HG02642 (cell line): Measurements from ENCODE around the gene UGT1A6.

Source experiments
- ATAC-seq: cut with Tn5 transposase; IDR thresholded peaks from one replicate; pipeline ENCODE4 v1.9.1; 2021; ENCODE audit warnings: mild to moderate bottlenecking; ENCODE audit not compliant: unreplicated experiment, poor library complexity

UGT1A6 gene

GRCh38 chr2:233815861-233816260 is 123.2 kb downstream of the UGT1A6 start:
- ATAC-seq, result no peak

- no peak for ATAC-seq
Observed at GRCh38 chr2:233816334-233816733, 123.6 kb downstream of the UGT1A6 start.

- ATAC-seq, result no peak
Observed at GRCh38 chr2:233816771-233817170, 124.1 kb downstream of the UGT1A6 start.

GRCh38 chr2:233817361-233817911 is 124.7 kb downstream of the UGT1A6 start:
- no peak for ATAC-seq

- no peak for ATAC-seq
Observed at GRCh38 chr2:233817995-233818638, 125.4 kb downstream of the UGT1A6 start.

- ATAC-seq, result no peak
Observed at GRCh38 chr2:233818639-233819621, 126.2 kb downstream of the UGT1A6 start.

GRCh38 chr2:233819884-233820773 is 127.4 kb downstream of the UGT1A6 start:
- no peak for ATAC-seq

- no peak for ATAC-seq
Observed at GRCh38 chr2:233820774-233821105, 128.1 kb downstream of the UGT1A6 start.

- no peak for ATAC-seq
Observed at GRCh38 chr2:233821196-233821595, 128.5 kb downstream of the UGT1A6 start.

- no peak for ATAC-seq
Observed at GRCh38 chr2:233821709-233822100, 129.0 kb downstream of the UGT1A6 start.

GRCh38 chr2:233822101-233822771 is 129.5 kb downstream of the UGT1A6 start:
- ATAC-seq, result no peak
